Body of pancreas (tissue), 4 donors: Measurements from ENCODE around the gene TMEM123. TPM values are rescaled to one million over a fixed set of nuclear protein-coding genes. Genes with fewer than 3 reads are reported as not detected.

Experiments used
- ATAC-seq: fragments of 150-250 bp; one replicate; pipeline ENCODE4 v1.9.1; 2016
- DNase-seq, 4 donors: peaks; one replicate each; pipeline ENCODE4 v3.0.0-alpha.2; 2019
- H3K27ac ChIP-seq, 4 donors: fragments of 200-600 bp; sonication (generic); 1 replicate in 3 of 4; 2 replicates in 1 of 4; pipeline versions ENCODE4 v1.5.1 to v1.6.1; 2016 to 2019; ENCODE audit warnings: mild to moderate bottlenecking in 1 of 4, mixed read lengths in 1 of 4, moderate library complexity in 1 of 4
- H3K27me3 ChIP-seq, 2 donors: fragments of 200-600 bp; sonication (generic); one replicate each; pipeline ENCODE4 v1.6.0; 2016; ENCODE audit warnings: mild to moderate bottlenecking in 1 of 2
- H3K36me3 ChIP-seq, 2 donors: fragments of 200-600 bp; sonication (generic); replicated peaks in 1 of 2; 2 replicates each; pipeline ENCODE4 v1.5.1; 2016; ENCODE audit warnings: low read depth in 2 of 2; ENCODE audit not compliant: insufficient read depth in 1 of 2
- H3K4me1 ChIP-seq: fragments of 200-600 bp; sonication (generic); one replicate; pipeline ENCODE4 v1.6.0; 2016
- H3K4me3 ChIP-seq, 2 donors: fragments of 200-600 bp; sonication (generic); 1 replicate in 1 of 2; 2 replicates in 1 of 2; pipeline ENCODE4 v1.5.1; 2016 to 2019
- H3K9me3 ChIP-seq, 3 donors: fragments of 200-600 bp; sonication (generic); 1 replicate in 2 of 3; 2 replicates in 1 of 3; pipeline ENCODE4 v1.5.1; 2016
- CTCF ChIP-seq, 7 experiments: fragments of 450-650 bp in 4 of 7; fragments of 200-600 bp in 3 of 7; sonication (generic) in 3 of 7; IDR thresholded peaks; one replicate each; pipeline ENCODE4 v1.5.1; 2016 to 2019; ENCODE audit warnings: antibody characterized with exemption in 7 of 7
- POLR2A ChIP-seq, 3 donors: fragments of 450-650 bp; IDR thresholded peaks; one replicate each; pipeline ENCODE4 v1.6.1; 2016; ENCODE audit warnings: antibody characterized with exemption in 3 of 3, mild to moderate bottlenecking in 2 of 3
- WGBS, 2 donors: methylation state at CpG; one replicate each; pipeline ENCODE4 v1.1.5; 2017; 5-methylcytosine and 5-hydroxymethylcytosine counted together
- intact Hi-C: fragments of 100-400 bp; cut with DNase I; formaldehyde crosslinking; loops from one replicate; pipeline ENCODE4 v1.15.1; 2023
- total RNA-seq, 2 donors: library from RNA; depleted of rRNA; stranded (reverse); fragments of >200 nt; gene quantifications; one replicate each; pipeline ENCODE4 v1.1.0, GENCODE V29; 2016

Gene TMEM123
- total RNA-seq, 2 donors from 2014 or later = 40.2 to 82.5 TPM

- WGBS, 2 donors = 55 to 62% methylated on average over 3 of the region's 3 CpGs
- H3K27me3 ChIP-seq = no peaks in the 10 kb centered on the region
- H3K4me3 ChIP-seq = no peak overlapping the region
- no peak for TF ChIP-seq POLR2A (IDR thresholded peaks at IDR 0.05)
- no peak for TF ChIP-seq CTCF (IDR thresholded peaks at IDR 0.05)
- intact Hi-C loops = no loop called here
- ATAC-seq (no peak), DNase-seq (no peak)
- peaks cover 0 to 6% (median 0%) of the 10 kb centered on the region in 3 donors for H3K9me3 ChIP-seq
- H3K36me3 ChIP-seq = no peaks in the 10 kb centered on the region
- H3K27ac ChIP-seq = no peak overlapping the region
- H3K4me1 ChIP-seq = peaks cover 17% of the 10 kb centered on the region
These were observed 22.3 kb downstream of the TMEM123 start for GRCh38 chr11:102430158-102430836.

- intact Hi-C loops = no loop called here
- no peak for TF ChIP-seq POLR2A (IDR thresholded peaks at IDR 0.05)
- TF ChIP-seq CTCF (IDR thresholded peaks at IDR 0.05) = no peak
- ATAC-seq (no peak), DNase-seq (no peak)
- 89 to 100% methylated on average over 2 to 4 of the region's 4 CpGs for WGBS, 2 donors
- no peak overlapping the region for H3K4me3 ChIP-seq
- H3K27ac ChIP-seq = no peak overlapping the region
- peaks cover 0 to 6% (median 0%) of the 10 kb centered on the region in 3 donors for H3K9me3 ChIP-seq
- H3K36me3 ChIP-seq = no peaks in the 10 kb centered on the region
- H3K27me3 ChIP-seq = no peaks in the 10 kb centered on the region
- peaks cover 17% of the 10 kb centered on the region for H3K4me1 ChIP-seq
These were observed 22.9 kb downstream of the TMEM123 start for GRCh38 chr11:102429691-102430090.

- Histone ChIP-seq H3K27me3 (no peaks in the 10 kb centered on the region), H3K27ac (no peak overlapping the region), H3K9me3 (peaks cover 0 to 6% (median 0%) of the 10 kb centered on the region in 3 donors), H3K4me1 (peaks cover 17% of the 10 kb centered on the region), H3K36me3 (no peaks in the 10 kb centered on the region), H3K4me3 (no peak overlapping the region)
- intact Hi-C loops = no loop called here
- no peak for ATAC-seq
- WGBS, 2 donors = 78 to 85% methylated on average over 3 of the region's 3 CpGs
- DNase-seq = no peak
- TF ChIP-seq POLR2A (IDR thresholded peaks at IDR 0.05) (no peak), CTCF (IDR thresholded peaks at IDR 0.05) (no peak)
These were observed 23.3 kb downstream of the TMEM123 start for GRCh38 chr11:102429226-102429625.

DNA sequence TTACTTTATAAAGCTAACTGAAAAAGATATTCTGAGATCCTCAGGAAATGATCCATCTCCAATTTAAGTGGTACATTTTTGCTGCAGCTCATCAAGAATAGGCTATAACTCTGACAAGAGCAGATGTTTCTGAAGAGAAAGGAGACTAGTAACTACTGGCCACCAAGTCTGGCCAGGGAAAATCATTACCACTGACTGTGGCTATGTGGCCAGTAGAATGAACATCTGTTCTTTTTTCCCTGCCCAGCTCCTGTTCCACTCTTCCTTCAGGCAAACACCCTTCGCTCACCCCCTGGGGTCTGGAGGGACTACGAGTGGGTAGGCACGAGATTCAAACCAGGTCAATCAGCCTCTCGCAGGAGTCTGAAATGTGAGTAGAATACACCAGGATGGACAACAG is 23.9 kb downstream of the TMEM123 start:
- intact Hi-C loops = no loop called here
- H3K27me3 ChIP-seq = no peaks in the 10 kb centered on the region
- WGBS, 2 donors = 92 to 94% methylated on average over 4 of the region's 4 CpGs
- ATAC-seq (no peak), DNase-seq (no peak)
- H3K9me3 ChIP-seq = peaks cover 0 to 6% (median 0%) of the 10 kb centered on the region in 3 donors
- no peaks in the 10 kb centered on the region for H3K36me3 ChIP-seq
- peaks cover 17% of the 10 kb centered on the region for H3K4me1 ChIP-seq
- H3K27ac ChIP-seq = no peak overlapping the region
- TF ChIP-seq POLR2A (IDR thresholded peaks at IDR 0.05) = no peak
- TF ChIP-seq CTCF (IDR thresholded peaks at IDR 0.05) = no peak
- H3K4me3 ChIP-seq = no peak overlapping the region

GRCh38 chr11:102427068-102427467 is 25.5 kb downstream of the TMEM123 start:
- no peaks in the 10 kb centered on the region for H3K36me3 ChIP-seq
- peaks cover 17% of the 10 kb centered on the region for H3K4me1 ChIP-seq
- DNase-seq (no peak), ATAC-seq (no peak)
- TF ChIP-seq POLR2A (IDR thresholded peaks at IDR 0.05) (no peak), CTCF (IDR thresholded peaks at IDR 0.05) (no peak)
- intact Hi-C loops = no loop called here
- H3K27me3 ChIP-seq = no peaks in the 10 kb centered on the region
- H3K4me3 ChIP-seq = no peak overlapping the region
- 4% methylated on average over 1 of the region's 1 CpG for WGBS, 2 donors
- H3K9me3 ChIP-seq = no peaks in the 10 kb centered on the region
- peak overlapping the region in 1 of 4 donors; percentile 26 for H3K27ac ChIP-seq
